OCI-LY7 (cell line): ENCODE results near the gene DCTPP1. TPM values are rescaled to one million over a fixed set of nuclear protein-coding genes. Genes with fewer than 3 reads are reported as not detected.
A peak's percentile ranks its signal among the peaks of the same experiment; 100 is the strongest.

Source experiments
- BruUV-seq: library from RNA; stranded (reverse); fragments of 400-500 nt; replicated peaks from 2 replicates; lab custom pipeline; 2021; lab: Mats Ljungman, UMichigan
- CTCF ChIA-PET: fragments of 300-600 bp; sonication (Branson Sonifier 250); formaldehyde crosslinking; loops from one replicate; lab custom pipeline; 2022; ENCODE audit warnings: antibody characterized with exemption; ENCODE audit not compliant: unreplicated experiment; lab: Charles Lee
- POLR2A ChIA-PET: fragments of 300-600 bp; sonication (Branson Sonifier 250); formaldehyde crosslinking; loops from one replicate; lab custom pipeline; 2022; ENCODE audit warnings: antibody characterized with exemption; lab: Charles Lee
- DNase-seq: peaks from one replicate; pipeline ENCODE4 v3.0.0-alpha.2; 2015; ENCODE audit warnings: low spot score
- H2AFZ ChIP-seq: fragments of 200-600 bp; sonication (generic), shearing (Covaris generic); 2 replicates; pipeline ENCODE4 v1.6.1; 2014; ENCODE audit warnings: mild to moderate bottlenecking, antibody characterized with exemption, low read length, moderate library complexity
- H3K27ac ChIP-seq: fragments of 200-600 bp; sonication (generic); 2 replicates; pipeline ENCODE4 v1.5.1; 2014; ENCODE audit warnings: mixed run types, low read depth, mild to moderate bottlenecking, moderate library complexity, low read length, inconsistent platforms; ENCODE audit not compliant: poor library complexity, severe bottlenecking
- H3K36me3 ChIP-seq: fragments of 200-600 bp; sonication (generic); 2 replicates; pipeline ENCODE4 v1.6.1; 2014; ENCODE audit warnings: mild to moderate bottlenecking, antibody characterized with exemption, low read length, moderate library complexity, mixed read lengths; ENCODE audit not compliant: insufficient read depth
- H3K4me1 ChIP-seq: fragments of 200-600 bp; sonication (generic); 2 replicates; pipeline ENCODE4 v1.5.1; 2014; ENCODE audit warnings: mild to moderate bottlenecking, low read length; ENCODE audit not compliant: insufficient read depth, poor library complexity, severe bottlenecking
- H3K4me2 ChIP-seq: fragments of 200-600 bp; sonication (generic); 2 replicates; pipeline ENCODE4 v1.6.1; 2014; ENCODE audit warnings: mild to moderate bottlenecking, low read length
- H3K4me3 ChIP-seq: fragments of 200-600 bp; sonication (generic); 2 replicates; pipeline ENCODE4 v1.5.1; 2014; ENCODE audit warnings: mild to moderate bottlenecking, low read depth, low read length; ENCODE audit not compliant: poor library complexity, severe bottlenecking
- H3K79me2 ChIP-seq: fragments of 200-600 bp; sonication (generic); 2 replicates; pipeline ENCODE4 v1.6.1; 2016; ENCODE audit warnings: low read depth, mild to moderate bottlenecking, low read length, moderate library complexity, mixed read lengths; ENCODE audit not compliant: insufficient read depth
- H3K9me2 ChIP-seq: fragments of 200-600 bp; sonication (generic); 2 replicates; pipeline ENCODE4 v1.6.1; 2016; ENCODE audit warnings: mild to moderate bottlenecking, low read length, mixed read lengths; ENCODE audit not compliant: insufficient read depth
- H3K9me3 ChIP-seq: fragments of 200-600 bp; sonication (generic); 2 replicates; pipeline ENCODE4 v1.6.1; 2014; ENCODE audit warnings: mild to moderate bottlenecking, mixed run types, low read length, mixed read lengths
- H4K20me1 ChIP-seq: fragments of 200-600 bp; sonication (generic); 2 replicates; pipeline ENCODE4 v1.6.1; 2014; ENCODE audit warnings: mild to moderate bottlenecking, antibody characterized with exemption, low read length, moderate library complexity, mixed read lengths; ENCODE audit not compliant: insufficient read depth
- CTCF ChIP-seq: fragments of 200-600 bp; sonication (generic); conservative IDR thresholded peaks from 2 replicates; pipeline ENCODE4 v1.5.1; 2014; ENCODE audit warnings: mild to moderate bottlenecking, antibody characterized with exemption, low read length, moderate library complexity, mixed read lengths
- EZH2phosphoT487 ChIP-seq: fragments of 200-600 bp; sonication (generic); IDR thresholded peaks from 2 replicates; pipeline ENCODE4 v1.6.1; 2018; ENCODE audit warnings: low read depth, borderline replicate concordance, mild to moderate bottlenecking, mixed run types, antibody characterized with exemption, low read length, moderate library complexity, mixed read lengths
- intact Hi-C: fragments of 100-400 bp; cut with micrococcal nuclease; formaldehyde crosslinking; loops from one replicate; pipeline ENCODE4 v1.10.0; 2022; ENCODE audit not compliant: unreplicated experiment
- total RNA-seq, 2 experiments: library from RNA; depleted of rRNA in 1 of 2; stranded (reverse); fragments of >200 nt in 1 of 2; shearing (Covaris generic) in 1 of 2; gene quantifications; 2 replicates each; pipeline ENCODE4 v1.2.3, GENCODE V29; 2014 to 2022

Gene DCTPP1
- total RNA-seq, 2 experiments from 2014 or later, result 90.2 to 93.8 TPM

DNA sequence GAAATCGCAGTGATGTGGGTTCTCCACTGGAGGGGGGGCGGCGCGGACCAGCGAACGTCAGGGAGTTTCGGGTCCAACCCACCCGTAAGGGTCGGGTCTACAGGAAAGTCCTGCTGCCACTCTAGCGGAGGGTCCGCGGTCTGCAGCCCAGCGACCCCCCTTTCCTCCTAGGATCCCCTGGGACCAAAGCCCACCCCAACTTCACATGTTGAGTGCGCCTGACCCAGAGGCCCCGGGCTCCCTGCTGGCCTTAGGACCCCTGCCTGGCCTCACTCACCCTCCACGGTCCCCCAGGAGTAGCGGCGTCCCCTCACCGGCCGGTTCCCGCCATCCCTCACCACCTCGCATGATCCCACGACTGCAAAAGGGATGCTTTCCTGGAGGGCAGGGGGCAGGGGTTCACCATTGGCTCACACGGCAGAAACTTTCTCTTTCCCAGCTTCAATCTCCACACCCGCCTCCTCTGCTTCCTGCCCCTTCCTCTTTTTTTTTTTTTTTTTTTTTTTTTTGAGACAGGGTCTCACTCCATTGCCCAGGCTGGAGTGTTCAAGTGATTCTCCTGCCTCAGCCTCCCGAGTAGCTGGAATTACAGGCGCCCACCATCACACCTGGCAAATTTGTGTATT is 50.6 kb downstream of the DCTPP1 start:
- Histone ChIP-seq H3K4me1 (peaks cover 52% of the 10 kb centered on the region), H3K4me2 (peak overlapping the region; percentile 98), H3K27ac (peak overlapping the region; percentile 97), H3K4me3 (peak overlapping the region; percentile 74), H3K36me3 (peaks cover 21% of the 10 kb centered on the region), H4K20me1 (no peaks in the 10 kb centered on the region), H3K79me2 (peaks cover 35% of the 10 kb centered on the region; the same call in 1 of the 2 replicates), H2AFZ (no peak overlapping the region), H3K9me2 (no peaks in the 10 kb centered on the region), H3K9me3 (no peaks in the 10 kb centered on the region)
- ChIA-PET POLR2A (interaction anchor here (2.8 kb wide), 1 partner anchor 8 kb away, joined by 10 read pairs; the partner anchor contains the start of gene TBC1D10B), CTCF (interaction anchor here (0.6 kb wide), 1 partner anchor 361 kb away, joined by 3 read pairs; no protein-coding TSS in a partner anchor)
- BruUV-seq, result no TSS peak
- intact Hi-C loops, result loop anchor here (2.0 to 10.0 kb wide), 2 partner anchors 30 to 384 kb away; partner anchors contain the start of genes HIRIP3 and INO80E
- DNase-seq, result no peak
- TF ChIP-seq CTCF (no peak), EZH2phosphoT487 (no peak)

GRCh38 chr16:30378236-30379157 is 51.3 kb downstream of the DCTPP1 start:
- no peak overlapping the region for H2AFZ ChIP-seq
- no peaks in the 10 kb centered on the region for H3K9me2 ChIP-seq
- intact Hi-C loops, result loop anchor here (1.0 to 10.0 kb wide), 3 partner anchors 17 to 384 kb away; partner anchors contain the start of genes HIRIP3, INO80E and ZNF48
- peak overlapping the region; percentile 74 for H3K4me3 ChIP-seq
- TF ChIP-seq CTCF, result no peak
- TF ChIP-seq EZH2phosphoT487, result no peak
- peak; percentile 99 for DNase-seq
- ChIA-PET CTCF (interaction anchor here (0.6 kb wide), 1 partner anchor 246 kb away, joined by 5 read pairs; no protein-coding TSS in a partner anchor), POLR2A (interaction anchor here (0.7 to 2.8 kb wide), 2 partner anchors 7 to 19 kb away, joined by 5 to 10 read pairs; partner anchors contain the start of gene TBC1D10B)
- H3K4me2 ChIP-seq, result peak overlapping the region; percentile 100
- H3K79me2 ChIP-seq, result peaks cover 34% of the 10 kb centered on the region; the same call in 1 of the 2 replicates
- no peaks in the 10 kb centered on the region for H4K20me1 ChIP-seq
- no peaks in the 10 kb centered on the region for H3K9me3 ChIP-seq
- H3K4me1 ChIP-seq, result peaks cover 52% of the 10 kb centered on the region
- peaks cover 21% of the 10 kb centered on the region for H3K36me3 ChIP-seq
- H3K27ac ChIP-seq, result peak overlapping the region; percentile 97
- TSS peak; percentile 41 for BruUV-seq
